ENCODE measurements around the gene ZNF836.

The ZNF836 gene

GRCh38 chr19:52188822-52189734 lies 17.7 kb upstream of the ZNF836 start:
- no peak for DNase-seq (ENCODE audit: low read depth)

- DNase-seq (ENCODE audit: low read depth) = no peak
Observed at GRCh38 chr19:52187407-52187806, 16.0 kb upstream of the ZNF836 start.

- no peak for DNase-seq (ENCODE audit: low read depth)
Observed at GRCh38 chr19:52176574-52176973, 5.2 kb upstream of the ZNF836 start.

GRCh38 chr19:52172347-52172746 lies 926 bp upstream of the ZNF836 start:
- no peak for DNase-seq (ENCODE audit: low read depth)

- no peak for DNase-seq (ENCODE audit: low read depth)
Observed at GRCh38 chr19:52170863-52171320, 529 bp downstream of the ZNF836 start.

GRCh38 chr19:52170304-52170703 lies 1.1 kb downstream of the ZNF836 start:
- DNase-seq (ENCODE audit: low read depth) = no peak

- DNase-seq (ENCODE audit: low read depth) = no peak
Observed at GRCh38 chr19:52155596-52156359, 15.6 kb downstream of the ZNF836 start.

- DNase-seq (ENCODE audit: low read depth) = no peak
Observed at GRCh38 chr19:52148256-52148655, 23.2 kb downstream of the ZNF836 start.

- no peak for DNase-seq (ENCODE audit: low read depth)
Observed at GRCh38 chr19:52142001-52142595, 29.3 kb downstream of the ZNF836 start.

- DNase-seq (ENCODE audit: low read depth) = no peak
Observed at GRCh38 chr19:52141203-52141602, 30.2 kb downstream of the ZNF836 start.

GRCh38 chr19:52140032-52140710 lies 31.2 kb downstream of the ZNF836 start:
- DNase-seq (ENCODE audit: low read depth) = no peak

- peak; percentile 96 for DNase-seq (ENCODE audit: low read depth)
Observed at GRCh38 chr19:52139252-52140031, 32.0 kb downstream of the ZNF836 start, which contains the start of gene ZNF616. ZNF616 (minus strand) TSS chr19:52139938; CDS start chr19:52130512, 9,426 bp downstream.

- no peak for DNase-seq (ENCODE audit: low read depth)
Observed at GRCh38 chr19:52138983-52139251, 32.5 kb downstream of the ZNF836 start.

GRCh38 chr19:52138278-52138982 lies 33.0 kb downstream of the ZNF836 start:
- peak; percentile 4 for DNase-seq (ENCODE audit: low read depth)

- no peak for DNase-seq (ENCODE audit: low read depth)
Observed at GRCh38 chr19:52120286-52120685, 51.1 kb downstream of the ZNF836 start.

- no peak for DNase-seq (ENCODE audit: low read depth)
Observed at GRCh38 chr19:52115526-52116053, 55.8 kb downstream of the ZNF836 start.

- no peak for DNase-seq (ENCODE audit: low read depth)
Observed at GRCh38 chr19:52114691-52115090, 56.7 kb downstream of the ZNF836 start.

GRCh38 chr19:52112624-52113023 lies 58.8 kb downstream of the ZNF836 start:
- no peak for DNase-seq (ENCODE audit: low read depth)

GRCh38 chr19:52110780-52111179 lies 60.6 kb downstream of the ZNF836 start:
- no peak for DNase-seq (ENCODE audit: low read depth)
